ENCODE measurements around the gene MYD88. TPM values are rescaled to one million over a fixed set of nuclear protein-coding genes. Genes with fewer than 3 reads are reported as not detected.
A peak's percentile ranks its signal among the peaks of the same experiment; 100 is the strongest.

Gene MYD88
- total and polyA plus RNA-seq, 2 experiments from 2014 or later: 12.7 to 51.4 TPM

DNA sequence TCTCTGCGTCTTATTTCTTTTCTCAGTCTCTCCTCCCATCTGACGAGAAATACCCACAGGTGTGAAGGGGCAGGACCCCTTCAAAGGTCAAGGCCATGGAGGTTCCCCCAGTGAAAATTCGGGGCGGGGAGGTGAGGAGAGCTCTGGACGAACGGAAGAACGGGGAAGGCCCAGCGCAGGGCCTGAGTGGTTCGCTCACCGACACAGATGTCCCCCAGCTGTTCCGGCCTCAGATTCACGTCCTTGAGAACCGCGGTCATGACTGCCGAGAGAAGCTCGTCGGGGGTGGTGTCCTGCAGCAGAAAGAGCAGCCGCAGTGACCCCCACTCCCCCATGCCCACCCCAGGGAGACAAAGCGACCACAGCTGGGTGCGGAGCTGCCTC, 2.1 kb upstream of the MYD88 start:
- no peak overlapping the region for H2AFZ ChIP-seq

DNA sequence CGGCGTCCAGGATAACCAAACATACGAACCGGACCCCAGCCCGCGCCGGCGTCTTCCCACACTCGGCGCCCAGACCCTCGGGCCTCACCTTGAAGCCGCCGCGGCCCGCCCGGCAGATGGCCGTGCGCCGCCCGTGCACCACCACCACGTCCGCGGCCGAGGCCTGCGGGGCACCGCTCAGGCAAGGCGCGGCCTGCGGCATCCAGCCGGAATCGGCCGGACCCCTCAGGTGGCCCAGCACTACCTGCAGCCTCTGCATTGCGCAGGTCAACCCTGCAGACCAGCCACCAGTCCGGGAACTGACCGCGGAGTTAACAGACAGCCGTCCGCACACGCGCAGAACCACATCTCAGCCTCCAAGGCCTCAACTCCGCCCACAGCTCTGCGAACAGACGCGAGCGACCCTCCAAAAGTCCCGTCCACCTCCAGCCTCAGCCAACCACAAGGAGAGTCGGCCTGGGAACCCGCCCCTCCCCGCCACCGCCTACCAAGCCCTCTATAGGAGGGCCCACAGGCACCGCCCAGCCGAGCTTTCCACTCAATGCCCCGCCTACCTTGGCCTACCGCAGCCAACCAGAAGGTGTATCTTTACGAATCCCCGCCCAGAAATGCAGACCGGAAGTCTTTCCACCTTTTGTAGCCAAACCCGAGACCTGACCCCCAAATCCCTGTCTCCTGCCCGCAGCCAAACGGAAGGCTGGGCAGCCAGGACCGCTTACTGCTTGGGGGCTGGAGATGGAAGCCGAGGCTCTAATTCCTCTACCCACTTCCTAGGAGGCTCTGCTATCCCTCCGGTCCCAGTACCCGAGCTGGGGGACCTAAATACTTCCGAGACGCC, 1.5 kb upstream of the MYD88 start, which contains the start of gene ACAA1:
Gene ACAA1 (minus strand): TSS at position 351 of the 838 bp plus-strand sequence. CDS start 92 bp downstream, at position 259.
- no peaks in the 10 kb centered on the region for H3K27me3 ChIP-seq
- peaks cover 46% of the 10 kb centered on the region for H3K4me1 ChIP-seq (ENCODE audit: insufficient read depth)
- H4K20me1 ChIP-seq (ENCODE audit: insufficient read depth, poor library complexity, severe bottlenecking): peaks cover 4% of the 10 kb centered on the region
- peaks cover 62% of the 10 kb centered on the region for H3K79me2 ChIP-seq
- 2% methylated on average over 62 of the region's 66 CpGs for WGBS (ENCODE audit: low lambda C conversion rate, missing lambda C conversion rate)
- peak within 1 kb of the TSS; percentile 98 for H2AFZ ChIP-seq
- no peaks in the 10 kb centered on the region for H3K9me3 ChIP-seq (ENCODE audit: low read depth)
- no peaks in the 10 kb centered on the region for H3K36me3 ChIP-seq (replicated peaks; ENCODE audit: insufficient read depth, low read depth)
- H3K4me2 ChIP-seq: peak within 1 kb of the TSS; percentile 88
- H3K4me3 ChIP-seq: peak within 1 kb of the TSS; percentile 56
- H3K9me2 ChIP-seq (replicated peaks; ENCODE audit: insufficient read depth): no peaks in the 10 kb centered on the region
- H3K27ac ChIP-seq: peak within 1 kb of the TSS; percentile 96
- TF ChIP-seq EZH2 (IDR thresholded peaks at IDR 0.05; ENCODE audit: borderline replicate concordance) (no peak), EZH2phosphoT487 (IDR thresholded peaks at IDR 0.05; ENCODE audit: low read depth, severe bottlenecking, unreplicated experiment) (no peak)
- TF ChIP-seq, protein P1, sequence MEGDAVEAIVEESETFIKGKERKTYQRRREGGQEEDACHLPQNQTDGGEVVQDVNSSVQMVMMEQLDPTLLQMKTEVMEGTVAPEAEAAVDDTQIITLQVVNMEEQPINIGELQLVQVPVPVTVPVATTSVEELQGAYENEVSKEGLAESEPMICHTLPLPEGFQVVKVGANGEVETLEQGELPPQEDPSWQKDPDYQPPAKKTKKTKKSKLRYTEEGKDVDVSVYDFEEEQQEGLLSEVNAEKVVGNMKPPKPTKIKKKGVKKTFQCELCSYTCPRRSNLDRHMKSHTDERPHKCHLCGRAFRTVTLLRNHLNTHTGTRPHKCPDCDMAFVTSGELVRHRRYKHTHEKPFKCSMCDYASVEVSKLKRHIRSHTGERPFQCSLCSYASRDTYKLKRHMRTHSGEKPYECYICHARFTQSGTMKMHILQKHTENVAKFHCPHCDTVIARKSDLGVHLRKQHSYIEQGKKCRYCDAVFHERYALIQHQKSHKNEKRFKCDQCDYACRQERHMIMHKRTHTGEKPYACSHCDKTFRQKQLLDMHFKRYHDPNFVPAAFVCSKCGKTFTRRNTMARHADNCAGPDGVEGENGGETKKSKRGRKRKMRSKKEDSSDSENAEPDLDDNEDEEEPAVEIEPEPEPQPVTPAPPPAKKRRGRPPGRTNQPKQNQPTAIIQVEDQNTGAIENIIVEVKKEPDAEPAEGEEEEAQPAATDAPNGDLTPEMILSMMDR (IDR thresholded peaks at IDR 0.05; ENCODE audit: poor library complexity): no peak
- peak; percentile 100 for DNase-seq (ENCODE audit: low spot score)

More for the DNA sequence above, 2.1 kb upstream of the MYD88 start:
- H4K20me1 ChIP-seq (ENCODE audit: insufficient read depth, poor library complexity, severe bottlenecking): peaks cover 4% of the 10 kb centered on the region
- H3K27ac ChIP-seq: peak overlapping the region; percentile 96
- no peaks in the 10 kb centered on the region for H3K27me3 ChIP-seq
- H3K9me2 ChIP-seq (replicated peaks; ENCODE audit: insufficient read depth): no peaks in the 10 kb centered on the region
- WGBS (ENCODE audit: low lambda C conversion rate, missing lambda C conversion rate): 0% methylated on average over 20 of the region's 20 CpGs
- H3K4me2 ChIP-seq: peak overlapping the region; percentile 88
- H3K4me1 ChIP-seq (ENCODE audit: insufficient read depth): peaks cover 52% of the 10 kb centered on the region
- no peak for DNase-seq (ENCODE audit: low spot score)
- H3K36me3 ChIP-seq (replicated peaks; ENCODE audit: insufficient read depth, low read depth): no peaks in the 10 kb centered on the region
- H3K79me2 ChIP-seq: peaks cover 68% of the 10 kb centered on the region
- H3K4me3 ChIP-seq: peak overlapping the region; percentile 56
- H3K9me3 ChIP-seq (ENCODE audit: low read depth): no peaks in the 10 kb centered on the region
- TF ChIP-seq EZH2 (IDR thresholded peaks at IDR 0.05; ENCODE audit: borderline replicate concordance): no peak
- TF ChIP-seq EZH2phosphoT487 (IDR thresholded peaks at IDR 0.05; ENCODE audit: low read depth, severe bottlenecking, unreplicated experiment): no peak
- TF ChIP-seq, protein P1 (IDR thresholded peaks at IDR 0.05; ENCODE audit: poor library complexity): no peak

DNA sequence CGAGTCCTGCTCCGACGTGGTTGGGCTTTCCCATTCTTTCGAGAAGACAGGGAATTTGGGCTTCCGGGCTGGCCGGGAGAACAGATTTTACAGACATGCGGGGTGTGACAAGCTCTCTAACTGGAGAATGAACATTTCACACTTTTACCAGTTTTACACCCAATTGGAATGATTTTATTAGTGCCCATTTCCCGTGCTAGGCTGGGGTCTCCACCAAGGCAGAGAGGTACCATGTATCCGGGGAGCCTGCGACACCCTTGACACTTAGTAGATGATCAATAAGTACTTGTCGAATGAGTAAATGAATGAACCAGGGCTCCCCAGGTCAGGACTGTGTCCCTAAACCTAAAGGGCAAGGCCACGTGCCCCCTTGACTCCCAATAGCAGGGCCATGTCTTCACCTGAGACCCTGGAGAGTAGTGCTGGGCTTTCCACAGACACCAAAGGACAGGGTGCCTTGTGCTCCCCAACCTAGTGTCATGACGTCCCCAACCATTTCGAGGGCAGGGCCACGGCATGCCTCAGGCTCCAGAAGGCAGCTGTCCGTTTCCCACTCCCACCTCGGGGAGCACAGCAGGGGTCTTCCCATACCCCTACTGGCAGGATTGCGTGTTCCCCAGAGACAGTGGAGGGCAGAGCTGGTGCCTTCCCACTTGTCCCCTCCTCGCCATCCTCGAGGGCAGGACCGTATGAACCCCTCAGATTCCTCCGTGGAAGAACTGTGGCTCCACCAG, 679 bp upstream of the MYD88 start:
- peaks cover 54% of the 10 kb centered on the region for H3K79me2 ChIP-seq
- TF ChIP-seq EZH2 (IDR thresholded peaks at IDR 0.05; ENCODE audit: borderline replicate concordance) (no peak), EZH2phosphoT487 (IDR thresholded peaks at IDR 0.05; ENCODE audit: low read depth, severe bottlenecking, unreplicated experiment) (no peak)
- TF ChIP-seq, protein P1 (IDR thresholded peaks at IDR 0.05; ENCODE audit: poor library complexity): no peak
- H3K27ac ChIP-seq: peak overlapping the region; percentile 96
- no peaks in the 10 kb centered on the region for H3K9me3 ChIP-seq (ENCODE audit: low read depth)
- peak overlapping the region; percentile 89 for H3K4me3 ChIP-seq
- WGBS (ENCODE audit: low lambda C conversion rate, missing lambda C conversion rate): 26% methylated on average over 21 of the region's 22 CpGs
- H3K36me3 ChIP-seq (replicated peaks; ENCODE audit: insufficient read depth, low read depth): no peaks in the 10 kb centered on the region
- no peak for DNase-seq (ENCODE audit: low spot score)
- no peaks in the 10 kb centered on the region for H3K9me2 ChIP-seq (replicated peaks; ENCODE audit: insufficient read depth)
- H3K4me2 ChIP-seq: peak overlapping the region; percentile 79
- H4K20me1 ChIP-seq (ENCODE audit: insufficient read depth, poor library complexity, severe bottlenecking): peaks cover 4% of the 10 kb centered on the region
- H2AFZ ChIP-seq: peak overlapping the region; percentile 98
- H3K27me3 ChIP-seq: no peaks in the 10 kb centered on the region
- peaks cover 38% of the 10 kb centered on the region for H3K4me1 ChIP-seq (ENCODE audit: insufficient read depth)
